ENCODE results near the gene PHC3.

PHC3 gene

DNA sequence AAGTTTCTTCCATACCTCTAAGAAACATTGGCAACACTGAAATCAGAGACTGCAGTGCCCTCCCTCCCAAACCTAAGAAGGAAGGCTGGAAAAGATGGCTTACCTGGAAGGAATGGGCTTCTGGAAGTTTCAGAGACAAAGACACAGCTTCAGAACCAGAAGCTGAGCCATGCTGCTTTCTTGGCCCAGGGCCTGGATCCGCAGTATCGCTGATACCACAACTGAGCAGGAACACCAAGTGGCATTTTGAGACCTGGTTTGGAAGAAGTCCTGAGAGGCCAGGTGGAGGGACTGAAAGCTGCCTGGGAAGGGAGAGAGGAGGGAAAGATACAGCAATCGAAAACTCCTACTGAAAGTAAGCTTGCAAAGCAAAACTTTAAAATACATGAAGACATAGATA, 124.0 kb downstream of the PHC3 start:
- TF ChIP-seq, protein P1, sequence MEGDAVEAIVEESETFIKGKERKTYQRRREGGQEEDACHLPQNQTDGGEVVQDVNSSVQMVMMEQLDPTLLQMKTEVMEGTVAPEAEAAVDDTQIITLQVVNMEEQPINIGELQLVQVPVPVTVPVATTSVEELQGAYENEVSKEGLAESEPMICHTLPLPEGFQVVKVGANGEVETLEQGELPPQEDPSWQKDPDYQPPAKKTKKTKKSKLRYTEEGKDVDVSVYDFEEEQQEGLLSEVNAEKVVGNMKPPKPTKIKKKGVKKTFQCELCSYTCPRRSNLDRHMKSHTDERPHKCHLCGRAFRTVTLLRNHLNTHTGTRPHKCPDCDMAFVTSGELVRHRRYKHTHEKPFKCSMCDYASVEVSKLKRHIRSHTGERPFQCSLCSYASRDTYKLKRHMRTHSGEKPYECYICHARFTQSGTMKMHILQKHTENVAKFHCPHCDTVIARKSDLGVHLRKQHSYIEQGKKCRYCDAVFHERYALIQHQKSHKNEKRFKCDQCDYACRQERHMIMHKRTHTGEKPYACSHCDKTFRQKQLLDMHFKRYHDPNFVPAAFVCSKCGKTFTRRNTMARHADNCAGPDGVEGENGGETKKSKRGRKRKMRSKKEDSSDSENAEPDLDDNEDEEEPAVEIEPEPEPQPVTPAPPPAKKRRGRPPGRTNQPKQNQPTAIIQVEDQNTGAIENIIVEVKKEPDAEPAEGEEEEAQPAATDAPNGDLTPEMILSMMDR (IDR thresholded peaks at IDR 0.05; ENCODE audit: insufficient read depth, low read length, poor library complexity, severe bottlenecking), result no peak
- Histone ChIP-seq H3K36me3 (ENCODE audit: control insufficient read depth, insufficient read depth, low read length) (peaks cover 1% of the 10 kb centered on the region; the same call in 1 of the 2 replicates), H3K27me3 (replicated peaks; ENCODE audit: control insufficient read depth, insufficient read depth, low read length) (no peaks in the 10 kb centered on the region), H3K4me3 (replicated peaks; ENCODE audit: low read depth, low read length) (peak overlapping the region; percentile 27)
- no peak for DNase-seq (ENCODE audit: extremely low read depth, insufficient read length)

DNA sequence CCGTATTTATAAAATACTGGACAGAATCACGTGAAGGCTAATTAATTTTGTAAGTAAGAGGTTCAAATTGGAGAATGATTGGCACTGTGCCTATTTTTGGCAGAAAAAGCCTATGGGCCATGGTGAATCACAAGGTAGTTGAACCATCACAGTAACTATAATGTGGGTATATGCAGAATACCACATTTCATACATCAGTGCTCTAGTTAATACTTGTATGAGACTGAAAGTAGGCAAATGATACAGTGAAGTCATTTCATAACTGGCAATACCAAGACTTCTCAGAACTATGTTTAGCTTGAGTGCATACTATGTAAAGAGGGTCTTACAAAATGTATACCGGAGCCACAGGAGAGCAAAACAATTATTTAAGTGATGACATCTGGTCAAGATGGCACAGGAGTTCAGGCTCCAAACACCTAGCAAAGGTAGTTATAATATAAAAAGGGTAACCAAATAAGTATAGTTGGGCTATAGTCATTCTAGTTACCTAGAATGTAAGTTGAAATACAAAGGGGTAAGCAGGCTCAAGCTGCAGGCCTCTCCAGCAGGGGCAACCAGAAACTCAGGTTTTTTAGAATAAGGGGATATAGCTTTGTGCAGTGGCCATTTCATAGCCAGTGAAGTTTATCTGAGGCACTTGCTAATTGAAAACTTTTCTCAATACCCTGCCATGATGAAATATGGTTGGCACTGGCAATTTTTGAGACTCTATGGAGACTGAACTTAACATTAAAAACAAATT, 124.7 kb downstream of the PHC3 start:
- Histone ChIP-seq H3K4me3 (replicated peaks; ENCODE audit: low read depth, low read length) (peak overlapping the region; percentile 39), H3K27me3 (replicated peaks; ENCODE audit: control insufficient read depth, insufficient read depth, low read length) (no peaks in the 10 kb centered on the region), H3K36me3 (ENCODE audit: control insufficient read depth, insufficient read depth, low read length) (no peaks in the 10 kb centered on the region)
- TF ChIP-seq, protein P1 (IDR thresholded peaks at IDR 0.05; ENCODE audit: insufficient read depth, low read length, poor library complexity, severe bottlenecking), result no peak
- DNase-seq (ENCODE audit: extremely low read depth, insufficient read length), result peak; percentile 75

DNA sequence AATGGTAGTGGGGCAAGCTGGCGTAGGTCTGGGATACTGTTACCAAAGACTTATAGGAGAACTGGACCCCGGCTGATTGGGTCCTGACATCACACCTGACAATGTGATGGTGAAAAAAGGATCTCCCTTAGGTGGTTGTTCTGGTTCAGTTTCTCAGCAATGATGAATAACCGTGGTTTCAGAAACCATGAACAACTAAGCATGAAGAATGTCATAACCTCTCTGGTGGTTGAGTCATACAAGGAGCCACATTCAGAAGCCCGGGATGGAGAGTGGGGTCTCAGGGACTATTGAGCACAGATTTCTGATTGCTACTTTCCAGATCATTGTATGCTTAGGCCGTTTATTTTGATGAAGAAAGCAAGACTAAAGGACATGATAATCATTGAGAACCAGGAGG, 126.3 kb downstream of the PHC3 start:
- no peaks in the 10 kb centered on the region for H3K27me3 ChIP-seq (replicated peaks; ENCODE audit: control insufficient read depth, insufficient read depth, low read length)
- peak; percentile 71 for DNase-seq (ENCODE audit: extremely low read depth, insufficient read length)
- H3K4me3 ChIP-seq (replicated peaks; ENCODE audit: low read depth, low read length), result peak overlapping the region; percentile 39
- no peaks in the 10 kb centered on the region for H3K36me3 ChIP-seq (ENCODE audit: control insufficient read depth, insufficient read depth, low read length)
- TF ChIP-seq, protein P1 (IDR thresholded peaks at IDR 0.05; ENCODE audit: insufficient read depth, low read length, poor library complexity, severe bottlenecking), result no peak

DNA sequence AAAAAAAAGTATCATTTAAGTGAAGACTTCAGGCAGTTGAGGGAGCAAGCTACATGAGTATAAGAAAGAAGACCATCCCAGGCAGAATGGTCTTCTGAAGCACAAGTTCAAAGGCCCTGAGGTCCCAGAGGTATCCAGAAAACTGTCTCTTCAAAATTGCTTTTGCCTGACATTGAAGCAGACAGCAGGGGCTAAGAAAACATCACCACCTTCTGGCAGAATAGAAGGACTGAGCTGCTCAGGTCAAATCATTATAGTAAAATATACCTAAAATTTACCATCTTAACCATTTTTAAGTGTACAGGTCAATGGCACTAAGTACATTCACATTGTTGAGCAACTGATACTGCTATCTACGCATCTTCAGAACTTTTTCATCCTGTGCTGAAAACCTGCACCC, 127.3 kb downstream of the PHC3 start:
- H3K27me3 ChIP-seq (replicated peaks; ENCODE audit: control insufficient read depth, insufficient read depth, low read length), result no peaks in the 10 kb centered on the region
- TF ChIP-seq, protein P1 (IDR thresholded peaks at IDR 0.05; ENCODE audit: insufficient read depth, low read length, poor library complexity, severe bottlenecking), result peak; percentile 66
- no peak for DNase-seq (ENCODE audit: extremely low read depth, insufficient read length)
- H3K36me3 ChIP-seq (ENCODE audit: control insufficient read depth, insufficient read depth, low read length), result no peaks in the 10 kb centered on the region; the same call in none of the 2 replicates
- H3K4me3 ChIP-seq (replicated peaks; ENCODE audit: low read depth, low read length), result no peak overlapping the region

DNA sequence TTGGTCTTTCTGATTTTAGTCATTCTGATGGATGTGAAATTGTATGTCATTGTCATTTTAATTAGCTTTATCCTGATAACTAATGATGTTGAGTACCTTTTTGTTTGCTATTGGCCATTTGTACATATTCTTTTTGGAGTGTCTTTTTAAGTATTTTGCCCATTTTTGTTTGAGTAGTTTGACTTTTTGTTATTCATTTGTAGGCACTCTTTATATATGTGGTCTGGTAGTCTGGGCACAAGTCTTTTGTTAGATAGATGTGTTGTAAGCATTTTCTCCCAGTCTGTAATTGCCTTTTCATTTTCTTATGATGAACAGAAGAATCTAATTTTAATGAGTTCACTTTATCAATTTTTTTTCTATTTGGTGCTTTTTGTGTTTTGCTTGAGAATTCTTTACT, 129.1 kb downstream of the PHC3 start:
- Histone ChIP-seq H3K36me3 (ENCODE audit: control insufficient read depth, insufficient read depth, low read length) (no peaks in the 10 kb centered on the region; the same call in none of the 2 replicates), H3K27me3 (replicated peaks; ENCODE audit: control insufficient read depth, insufficient read depth, low read length) (no peaks in the 10 kb centered on the region), H3K4me3 (replicated peaks; ENCODE audit: low read depth, low read length) (no peak overlapping the region)
- TF ChIP-seq, protein P1 (IDR thresholded peaks at IDR 0.05; ENCODE audit: insufficient read depth, low read length, poor library complexity, severe bottlenecking), result no peak
- no peak for DNase-seq (ENCODE audit: extremely low read depth, insufficient read length)

Measured in GM06990 (cell line).